HL-60 (cell line): ENCODE measurements around the gene RTF1.

Experiments used
- DNase-seq, 2 experiments: peaks; one replicate each; pipeline ENCODE4 v3.0.0-alpha.2; 2010 to 2020; ENCODE audit warnings: low read depth in 1 of 2, low spot score in 1 of 2
- H3K27ac ChIP-seq: fragments of 250-450 bp; sonication (Bioruptor Pico); replicated peaks from 2 replicates; pipeline ENCODE4 v1.5.1; 2020; ENCODE audit warnings: mild to moderate bottlenecking, moderate library complexity
- H3K27me3 ChIP-seq: fragments of 250-450 bp; sonication (Bioruptor Pico); 2 replicates; pipeline ENCODE4 v1.5.1; 2021; ENCODE audit warnings: mild to moderate bottlenecking, moderate library complexity; ENCODE audit not compliant: insufficient read depth, poor library complexity, severe bottlenecking
- H3K4me3 ChIP-seq: replicated peaks from 2 replicates; pipeline ENCODE4 v1.5.1; 2011; ENCODE audit warnings: mild to moderate bottlenecking, control low read depth, low read length; ENCODE audit not compliant: insufficient read depth
- GABPA ChIP-seq: IDR thresholded peaks from 2 replicates; pipeline ENCODE4 v1.6.1; 2012; ENCODE audit warnings: low read depth
- POLR2AphosphoS5 ChIP-seq: IDR thresholded peaks from 2 replicates; pipeline ENCODE4 v1.6.1; 2012; ENCODE audit warnings: low read depth
- SPI1 ChIP-seq: IDR thresholded peaks from 2 replicates; pipeline ENCODE4 v1.6.1; 2012; ENCODE audit warnings: low read depth, mild to moderate bottlenecking, borderline replicate concordance
- TF ChIP-seq, protein P1 (sequence below): IDR thresholded peaks from 2 replicates; pipeline ENCODE4 v1.6.1; 2012; ENCODE audit warnings: low read depth; ENCODE audit not compliant: insufficient replicate concordance
- TF ChIP-seq, protein P2 (sequence below): IDR thresholded peaks from one replicate; pipeline ENCODE4 v1.5.1; 2011; ENCODE audit warnings: low read length, control low read depth, inconsistent platforms; ENCODE audit not compliant: insufficient read depth

Gene RTF1

DNA sequence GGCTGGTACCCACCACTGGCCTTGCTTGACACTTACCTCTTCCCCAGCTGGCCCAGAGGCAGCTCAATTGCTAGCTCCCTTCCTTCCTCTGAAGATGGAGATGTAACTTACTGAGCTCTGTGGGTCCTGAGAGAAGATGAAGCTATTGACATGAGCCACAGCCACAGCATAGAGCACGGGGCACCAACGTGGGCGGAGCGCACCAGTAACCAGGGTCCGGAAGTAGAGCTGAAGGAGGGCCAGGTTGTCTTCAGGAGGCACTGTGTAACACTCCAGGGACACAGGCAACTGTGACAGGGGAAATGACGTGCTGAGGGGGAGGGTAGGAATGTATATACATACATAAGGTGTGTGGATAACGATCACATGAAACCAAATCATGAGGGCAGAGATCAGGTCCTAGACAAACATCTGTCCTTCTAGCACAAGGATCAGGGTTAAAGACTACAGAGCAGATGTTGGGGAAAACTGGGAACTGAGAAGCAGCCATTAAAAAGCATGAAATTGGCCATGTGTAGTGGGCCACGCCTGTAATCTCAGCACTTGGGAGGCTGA is 101.1 kb downstream of the RTF1 start:
- no peak for DNase-seq
- Histone ChIP-seq H3K27ac (no peak overlapping the region), H3K4me3 (no peak overlapping the region), H3K27me3 (peaks cover 3% of the 10 kb centered on the region)
- TF ChIP-seq SPI1 (no peak), GABPA (no peak), POLR2AphosphoS5 (no peak)
- TF ChIP-seq, protein P1, sequence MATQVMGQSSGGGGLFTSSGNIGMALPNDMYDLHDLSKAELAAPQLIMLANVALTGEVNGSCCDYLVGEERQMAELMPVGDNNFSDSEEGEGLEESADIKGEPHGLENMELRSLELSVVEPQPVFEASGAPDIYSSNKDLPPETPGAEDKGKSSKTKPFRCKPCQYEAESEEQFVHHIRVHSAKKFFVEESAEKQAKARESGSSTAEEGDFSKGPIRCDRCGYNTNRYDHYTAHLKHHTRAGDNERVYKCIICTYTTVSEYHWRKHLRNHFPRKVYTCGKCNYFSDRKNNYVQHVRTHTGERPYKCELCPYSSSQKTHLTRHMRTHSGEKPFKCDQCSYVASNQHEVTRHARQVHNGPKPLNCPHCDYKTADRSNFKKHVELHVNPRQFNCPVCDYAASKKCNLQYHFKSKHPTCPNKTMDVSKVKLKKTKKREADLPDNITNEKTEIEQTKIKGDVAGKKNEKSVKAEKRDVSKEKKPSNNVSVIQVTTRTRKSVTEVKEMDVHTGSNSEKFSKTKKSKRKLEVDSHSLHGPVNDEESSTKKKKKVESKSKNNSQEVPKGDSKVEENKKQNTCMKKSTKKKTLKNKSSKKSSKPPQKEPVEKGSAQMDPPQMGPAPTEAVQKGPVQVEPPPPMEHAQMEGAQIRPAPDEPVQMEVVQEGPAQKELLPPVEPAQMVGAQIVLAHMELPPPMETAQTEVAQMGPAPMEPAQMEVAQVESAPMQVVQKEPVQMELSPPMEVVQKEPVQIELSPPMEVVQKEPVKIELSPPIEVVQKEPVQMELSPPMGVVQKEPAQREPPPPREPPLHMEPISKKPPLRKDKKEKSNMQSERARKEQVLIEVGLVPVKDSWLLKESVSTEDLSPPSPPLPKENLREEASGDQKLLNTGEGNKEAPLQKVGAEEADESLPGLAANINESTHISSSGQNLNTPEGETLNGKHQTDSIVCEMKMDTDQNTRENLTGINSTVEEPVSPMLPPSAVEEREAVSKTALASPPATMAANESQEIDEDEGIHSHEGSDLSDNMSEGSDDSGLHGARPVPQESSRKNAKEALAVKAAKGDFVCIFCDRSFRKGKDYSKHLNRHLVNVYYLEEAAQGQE: no peak
- TF ChIP-seq, protein P2, sequence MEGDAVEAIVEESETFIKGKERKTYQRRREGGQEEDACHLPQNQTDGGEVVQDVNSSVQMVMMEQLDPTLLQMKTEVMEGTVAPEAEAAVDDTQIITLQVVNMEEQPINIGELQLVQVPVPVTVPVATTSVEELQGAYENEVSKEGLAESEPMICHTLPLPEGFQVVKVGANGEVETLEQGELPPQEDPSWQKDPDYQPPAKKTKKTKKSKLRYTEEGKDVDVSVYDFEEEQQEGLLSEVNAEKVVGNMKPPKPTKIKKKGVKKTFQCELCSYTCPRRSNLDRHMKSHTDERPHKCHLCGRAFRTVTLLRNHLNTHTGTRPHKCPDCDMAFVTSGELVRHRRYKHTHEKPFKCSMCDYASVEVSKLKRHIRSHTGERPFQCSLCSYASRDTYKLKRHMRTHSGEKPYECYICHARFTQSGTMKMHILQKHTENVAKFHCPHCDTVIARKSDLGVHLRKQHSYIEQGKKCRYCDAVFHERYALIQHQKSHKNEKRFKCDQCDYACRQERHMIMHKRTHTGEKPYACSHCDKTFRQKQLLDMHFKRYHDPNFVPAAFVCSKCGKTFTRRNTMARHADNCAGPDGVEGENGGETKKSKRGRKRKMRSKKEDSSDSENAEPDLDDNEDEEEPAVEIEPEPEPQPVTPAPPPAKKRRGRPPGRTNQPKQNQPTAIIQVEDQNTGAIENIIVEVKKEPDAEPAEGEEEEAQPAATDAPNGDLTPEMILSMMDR: no peak

DNA sequence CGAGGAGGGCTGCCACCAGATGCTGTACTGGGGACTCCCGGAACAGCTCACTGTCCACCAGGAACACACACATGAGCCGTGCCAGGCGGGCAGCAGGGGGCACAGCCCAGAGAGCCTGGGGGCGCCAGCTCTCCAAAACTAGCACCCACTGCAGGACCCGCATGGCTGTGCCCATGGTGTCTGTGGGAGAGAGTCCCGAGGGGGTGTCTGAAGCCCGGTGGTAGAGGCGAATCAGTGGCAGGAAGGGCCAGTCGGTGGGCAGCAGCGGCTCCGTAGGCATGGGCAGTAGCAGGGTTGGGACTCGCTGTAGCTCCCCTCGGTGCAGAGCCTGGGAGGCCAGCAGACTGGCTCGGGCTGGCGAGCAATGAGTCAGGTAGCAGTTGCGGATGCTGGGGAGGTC is 103.7 kb downstream of the RTF1 start:
- no peak for TF ChIP-seq GABPA
- TF ChIP-seq SPI1: no peak
- TF ChIP-seq, protein P1: no peak
- TF ChIP-seq, protein P2: no peak
- Histone ChIP-seq H3K27ac (no peak overlapping the region), H3K4me3 (no peak overlapping the region), H3K27me3 (no peaks in the 10 kb centered on the region)
- DNase-seq: no peak

DNA sequence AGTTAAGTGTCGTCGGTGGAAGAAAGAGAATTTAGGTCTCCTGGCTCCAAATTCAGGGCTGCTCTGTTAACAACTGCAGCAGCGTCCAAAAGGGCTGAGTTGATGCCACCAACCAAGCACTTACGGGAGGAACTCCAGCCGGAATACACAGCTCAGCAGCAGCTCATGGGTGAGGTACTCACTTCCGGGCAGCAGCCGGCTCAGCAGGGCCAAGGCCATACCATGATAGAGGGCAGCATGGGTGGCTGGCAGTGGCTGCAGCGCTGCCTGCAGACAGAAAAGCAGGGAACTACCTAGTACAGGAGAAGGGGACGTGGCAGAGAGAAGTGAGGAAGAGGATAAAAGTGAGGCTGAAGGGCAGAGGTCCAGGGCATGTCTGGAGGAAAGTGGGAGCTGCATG is 104.7 kb downstream of the RTF1 start:
- H3K27me3 ChIP-seq: no peaks in the 10 kb centered on the region
- no peak overlapping the region for H3K4me3 ChIP-seq
- no peak for TF ChIP-seq GABPA
- TF ChIP-seq, protein P1: no peak
- DNase-seq: no peak
- H3K27ac ChIP-seq: no peak overlapping the region

DNA sequence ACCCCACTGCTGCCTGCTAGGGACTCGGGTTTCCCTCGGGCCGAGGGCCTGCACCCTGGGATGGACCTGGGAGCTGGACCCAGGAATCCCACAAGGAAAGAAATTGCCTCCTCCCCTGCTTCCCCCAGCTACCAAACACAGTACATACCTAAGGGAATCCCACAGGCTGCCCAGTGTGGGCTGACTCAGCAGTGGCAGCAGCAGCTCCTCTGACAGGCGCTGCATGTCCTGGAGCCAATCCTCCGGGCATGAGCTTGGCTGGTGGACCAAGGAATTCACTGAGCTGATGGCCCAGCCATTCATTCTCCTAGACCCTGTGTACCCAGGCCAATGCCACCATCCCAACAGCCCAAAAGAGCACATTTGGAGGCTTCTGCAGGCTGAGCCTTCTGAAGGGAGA is 106.2 kb downstream of the RTF1 start:
- H3K4me3 ChIP-seq: no peak overlapping the region
- DNase-seq: no peak
- H3K27me3 ChIP-seq: no peaks in the 10 kb centered on the region
- no peak overlapping the region for H3K27ac ChIP-seq
- TF ChIP-seq, protein P1: no peak
- TF ChIP-seq GABPA: no peak
